ENCODE data around the gene DOK3. TPM values are rescaled to one million over a fixed set of nuclear protein-coding genes. Genes with fewer than 3 reads are reported as not detected.

The DOK3 gene
- total RNA-seq, 1 experiment from 2014 or later: 12.4 TPM

DNA sequence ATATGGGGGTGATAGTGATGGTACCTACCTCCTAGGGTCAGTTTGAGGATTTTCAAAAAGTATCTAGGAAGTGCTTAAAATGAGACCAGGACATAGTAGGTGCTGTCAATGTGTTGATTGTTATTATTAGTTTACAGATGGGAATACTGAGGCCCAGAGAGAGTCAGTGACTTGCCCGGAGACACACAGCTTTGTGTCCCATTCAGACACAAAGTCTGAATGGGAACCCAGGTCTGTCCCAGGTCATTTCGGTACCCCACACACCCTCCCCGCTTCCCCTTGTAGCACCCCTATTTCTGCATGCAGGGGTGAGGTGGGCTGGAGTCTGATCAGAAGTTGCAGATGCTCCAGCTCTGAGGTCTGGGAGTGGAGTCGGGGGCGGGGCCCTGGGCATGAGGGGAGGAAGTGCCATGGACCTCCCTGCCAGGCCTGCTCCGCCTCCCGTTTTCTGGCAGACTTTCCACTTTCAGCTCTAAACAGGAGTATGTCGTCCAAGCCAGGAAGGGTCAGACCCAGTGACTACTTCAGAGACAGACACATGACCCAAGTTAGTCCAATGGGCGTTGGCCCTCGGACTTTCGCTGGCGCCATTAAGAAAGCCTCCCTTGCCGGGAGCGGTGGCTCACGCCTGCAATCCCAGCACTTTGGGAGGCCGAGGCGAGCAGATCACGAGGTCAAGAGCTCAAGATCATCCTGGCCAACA is 32.9 kb downstream of the DOK3 start:
- Histone ChIP-seq H3K27me3 (ENCODE audit: control insufficient read depth, insufficient read depth, low read length) (no peaks in the 10 kb centered on the region), H3K9me3 (ENCODE audit: control insufficient read depth, insufficient read depth, low read depth, low read length) (no peaks in the 10 kb centered on the region), H3K27ac (ENCODE audit: low read length) (no peak overlapping the region), H3K4me3 (ENCODE audit: low read depth in 2 of 2, low read length in 2 of 2) (no peak overlapping the region), H3K36me3 (ENCODE audit: control insufficient read depth, insufficient read depth, low read length) (no peaks in the 10 kb centered on the region; the same call in 1 of the 2 replicates), H3K4me1 (ENCODE audit: control insufficient read depth, insufficient read depth, low read length) (peaks cover 13% of the 10 kb centered on the region)
- DNase-seq (ENCODE audit: low read depth, low spot score): no peak
- no TSS peak for BruUV-seq (replicated peaks)
- intact Hi-C loops (cut with micrococcal nuclease; ENCODE audit: unreplicated experiment) (no loop called here), in situ Hi-C loops (cut with HindIII; ENCODE audit: low pct_unique_long_range_greater_than_20kb, low sequenced_read_pairs) (no loop called here)
- ATAC-seq: no peak
- ChIA-PET POLR2A (no interaction called here), CTCF (no interaction called here)
- no peak for TF ChIP-seq SIN3A (IDR thresholded peaks at IDR 0.05; ENCODE audit: borderline replicate concordance, insufficient read depth, low read depth, low read length)
- TF ChIP-seq, protein P1, sequence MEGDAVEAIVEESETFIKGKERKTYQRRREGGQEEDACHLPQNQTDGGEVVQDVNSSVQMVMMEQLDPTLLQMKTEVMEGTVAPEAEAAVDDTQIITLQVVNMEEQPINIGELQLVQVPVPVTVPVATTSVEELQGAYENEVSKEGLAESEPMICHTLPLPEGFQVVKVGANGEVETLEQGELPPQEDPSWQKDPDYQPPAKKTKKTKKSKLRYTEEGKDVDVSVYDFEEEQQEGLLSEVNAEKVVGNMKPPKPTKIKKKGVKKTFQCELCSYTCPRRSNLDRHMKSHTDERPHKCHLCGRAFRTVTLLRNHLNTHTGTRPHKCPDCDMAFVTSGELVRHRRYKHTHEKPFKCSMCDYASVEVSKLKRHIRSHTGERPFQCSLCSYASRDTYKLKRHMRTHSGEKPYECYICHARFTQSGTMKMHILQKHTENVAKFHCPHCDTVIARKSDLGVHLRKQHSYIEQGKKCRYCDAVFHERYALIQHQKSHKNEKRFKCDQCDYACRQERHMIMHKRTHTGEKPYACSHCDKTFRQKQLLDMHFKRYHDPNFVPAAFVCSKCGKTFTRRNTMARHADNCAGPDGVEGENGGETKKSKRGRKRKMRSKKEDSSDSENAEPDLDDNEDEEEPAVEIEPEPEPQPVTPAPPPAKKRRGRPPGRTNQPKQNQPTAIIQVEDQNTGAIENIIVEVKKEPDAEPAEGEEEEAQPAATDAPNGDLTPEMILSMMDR (IDR thresholded peaks at IDR 0.05): no peak

DNA sequence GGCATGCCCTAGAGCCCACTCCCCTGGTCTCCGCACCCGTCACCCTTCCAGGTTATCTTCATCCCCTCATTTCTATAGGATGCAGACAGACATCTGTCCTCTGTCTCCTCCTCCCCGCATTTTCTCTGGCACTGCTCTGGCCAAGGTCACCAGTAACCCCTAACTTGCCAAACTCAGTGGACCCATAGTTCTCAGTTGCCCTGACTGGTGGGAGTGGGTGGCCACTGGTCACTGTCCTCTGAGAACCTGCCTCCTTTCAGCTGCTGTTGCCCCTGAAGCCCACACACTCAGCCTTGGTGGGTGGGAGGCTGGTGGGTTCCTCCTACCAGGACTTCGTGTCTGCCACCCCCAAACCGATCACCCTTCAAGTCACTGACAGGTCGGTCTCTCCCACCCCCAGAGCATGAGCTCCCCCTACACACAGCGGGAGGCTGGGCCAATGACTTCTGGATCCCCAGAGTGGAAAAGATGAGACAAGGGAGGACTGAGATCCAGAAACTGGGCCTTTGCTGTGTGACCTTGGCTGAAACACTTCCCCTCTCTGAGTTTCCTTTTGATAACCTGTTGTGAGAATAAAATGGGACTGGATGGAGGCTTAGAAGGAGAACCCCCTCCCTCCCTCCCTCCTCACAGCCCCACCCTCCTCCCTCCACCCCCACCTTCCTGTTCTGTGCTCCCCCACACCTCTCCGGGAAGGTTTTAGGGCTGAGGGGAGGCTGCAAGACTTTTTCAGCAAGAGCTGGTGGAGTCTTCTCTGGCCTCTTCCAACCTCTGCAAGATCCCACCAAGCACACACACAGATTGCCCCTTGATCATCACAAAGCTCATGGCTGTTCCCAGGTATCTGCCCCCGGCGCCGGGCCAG is 33.8 kb downstream of the DOK3 start:
- ATAC-seq (no peak), DNase-seq (ENCODE audit: low read depth, low spot score) (no peak)
- Histone ChIP-seq H3K27ac (ENCODE audit: low read length) (no peak overlapping the region), H3K9me3 (ENCODE audit: control insufficient read depth, insufficient read depth, low read depth, low read length) (no peaks in the 10 kb centered on the region), H3K36me3 (ENCODE audit: control insufficient read depth, insufficient read depth, low read length) (no peaks in the 10 kb centered on the region; the same call in 1 of the 2 replicates), H3K27me3 (ENCODE audit: control insufficient read depth, insufficient read depth, low read length) (no peaks in the 10 kb centered on the region), H3K4me3 (ENCODE audit: low read depth in 2 of 2, low read length in 2 of 2) (no peak overlapping the region), H3K4me1 (ENCODE audit: control insufficient read depth, insufficient read depth, low read length) (peaks cover 22% of the 10 kb centered on the region)
- ChIA-PET POLR2A (no interaction called here), CTCF (interaction anchor here (0.6 kb wide), 1 partner anchor 17 kb away, joined by 5 read pairs; no protein-coding TSS in a partner anchor)
- in situ Hi-C loops (cut with HindIII; ENCODE audit: low pct_unique_long_range_greater_than_20kb, low sequenced_read_pairs) (no loop called here), intact Hi-C loops (cut with micrococcal nuclease; ENCODE audit: unreplicated experiment) (no loop called here)
- no TSS peak for BruUV-seq (replicated peaks)
- no peak for TF ChIP-seq POLR2AphosphoS5 (IDR thresholded peaks at IDR 0.05; ENCODE audit: low read depth, low read length)
- no peak for TF ChIP-seq SIN3A (IDR thresholded peaks at IDR 0.05; ENCODE audit: borderline replicate concordance, insufficient read depth, low read depth, low read length)
- TF ChIP-seq, protein P1 (IDR thresholded peaks at IDR 0.05): no peak
- no peak for TF ChIP-seq TCF7L2 (IDR thresholded peaks at IDR 0.05; ENCODE audit: low read depth, low read length)
- TF ChIP-seq, protein P2, sequence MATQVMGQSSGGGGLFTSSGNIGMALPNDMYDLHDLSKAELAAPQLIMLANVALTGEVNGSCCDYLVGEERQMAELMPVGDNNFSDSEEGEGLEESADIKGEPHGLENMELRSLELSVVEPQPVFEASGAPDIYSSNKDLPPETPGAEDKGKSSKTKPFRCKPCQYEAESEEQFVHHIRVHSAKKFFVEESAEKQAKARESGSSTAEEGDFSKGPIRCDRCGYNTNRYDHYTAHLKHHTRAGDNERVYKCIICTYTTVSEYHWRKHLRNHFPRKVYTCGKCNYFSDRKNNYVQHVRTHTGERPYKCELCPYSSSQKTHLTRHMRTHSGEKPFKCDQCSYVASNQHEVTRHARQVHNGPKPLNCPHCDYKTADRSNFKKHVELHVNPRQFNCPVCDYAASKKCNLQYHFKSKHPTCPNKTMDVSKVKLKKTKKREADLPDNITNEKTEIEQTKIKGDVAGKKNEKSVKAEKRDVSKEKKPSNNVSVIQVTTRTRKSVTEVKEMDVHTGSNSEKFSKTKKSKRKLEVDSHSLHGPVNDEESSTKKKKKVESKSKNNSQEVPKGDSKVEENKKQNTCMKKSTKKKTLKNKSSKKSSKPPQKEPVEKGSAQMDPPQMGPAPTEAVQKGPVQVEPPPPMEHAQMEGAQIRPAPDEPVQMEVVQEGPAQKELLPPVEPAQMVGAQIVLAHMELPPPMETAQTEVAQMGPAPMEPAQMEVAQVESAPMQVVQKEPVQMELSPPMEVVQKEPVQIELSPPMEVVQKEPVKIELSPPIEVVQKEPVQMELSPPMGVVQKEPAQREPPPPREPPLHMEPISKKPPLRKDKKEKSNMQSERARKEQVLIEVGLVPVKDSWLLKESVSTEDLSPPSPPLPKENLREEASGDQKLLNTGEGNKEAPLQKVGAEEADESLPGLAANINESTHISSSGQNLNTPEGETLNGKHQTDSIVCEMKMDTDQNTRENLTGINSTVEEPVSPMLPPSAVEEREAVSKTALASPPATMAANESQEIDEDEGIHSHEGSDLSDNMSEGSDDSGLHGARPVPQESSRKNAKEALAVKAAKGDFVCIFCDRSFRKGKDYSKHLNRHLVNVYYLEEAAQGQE (IDR thresholded peaks at IDR 0.05; ENCODE audit: insufficient read depth in 1 of 2, low read depth in 2 of 2, low read length in 1 of 2): no peak
